ENCODE results near the gene GAMT. TPM values are rescaled to one million over a fixed set of nuclear protein-coding genes. Genes with fewer than 3 reads are reported as not detected.
"Not testable (repeated sequence)": the region's sequence is repeated elsewhere in the genome, so short reads cannot be mapped to it uniquely, and the experiment has no call there.

The GAMT gene
- total RNA-seq, 1 experiment from 2014 or later, result 37.7 TPM

DNA sequence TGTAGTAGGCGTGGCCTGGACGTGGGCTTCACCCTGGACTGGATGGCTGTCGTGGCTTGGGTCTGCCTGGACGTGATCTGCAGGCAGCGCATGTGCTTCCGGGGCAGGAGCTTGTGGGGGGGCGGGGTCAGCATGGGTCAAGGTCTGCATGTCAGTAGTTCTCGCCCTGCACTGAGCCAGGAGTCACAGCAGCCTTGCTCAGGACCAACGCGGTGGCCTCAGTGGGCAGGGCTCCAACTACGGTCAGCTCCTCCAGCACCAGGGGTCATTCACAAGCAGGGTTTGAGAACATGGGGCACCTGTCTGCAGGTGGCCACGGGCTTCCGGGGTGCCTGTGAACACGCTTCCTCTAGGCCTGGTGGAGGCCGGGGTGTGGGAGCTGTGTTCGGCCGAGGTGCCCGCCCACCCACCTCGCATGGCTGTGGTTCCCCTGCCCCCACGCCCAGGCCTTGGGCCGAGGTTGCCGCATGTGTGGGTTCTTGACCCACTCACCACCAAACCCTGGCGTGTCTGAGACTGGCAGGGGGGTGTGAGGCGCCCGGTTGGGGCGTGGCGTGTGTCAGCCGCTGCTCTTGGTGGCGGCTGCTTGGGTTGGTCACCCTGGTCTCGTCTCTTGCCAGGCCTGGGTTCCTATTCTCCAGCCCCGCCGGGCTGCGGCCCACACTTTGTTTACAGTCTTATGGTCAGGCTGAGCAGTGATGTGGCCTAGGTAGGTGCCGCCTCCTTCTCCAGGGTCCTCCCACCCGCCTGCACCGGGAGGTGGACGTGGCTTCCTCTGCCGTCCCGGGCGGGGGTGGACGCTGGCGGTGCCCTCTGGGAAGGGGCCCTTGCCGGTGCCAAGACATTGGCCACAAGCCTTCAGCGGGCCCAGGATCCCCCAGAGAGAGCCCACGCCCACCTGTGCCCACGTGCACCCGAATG is 32.0 kb upstream of the GAMT start:
- DNase-seq (ENCODE audit: low read depth), result no peak

- no peak for DNase-seq (ENCODE audit: low read depth)
These were observed 31.2 kb upstream of the GAMT start for GRCh38 chr19:1432507-1432887.

GRCh38 chr19:1431759-1432506 is 30.6 kb upstream of the GAMT start:
- no peak for DNase-seq (ENCODE audit: low read depth)

GRCh38 chr19:1430246-1430645 is 28.9 kb upstream of the GAMT start:
- no peak for DNase-seq (ENCODE audit: low read depth)

DNA sequence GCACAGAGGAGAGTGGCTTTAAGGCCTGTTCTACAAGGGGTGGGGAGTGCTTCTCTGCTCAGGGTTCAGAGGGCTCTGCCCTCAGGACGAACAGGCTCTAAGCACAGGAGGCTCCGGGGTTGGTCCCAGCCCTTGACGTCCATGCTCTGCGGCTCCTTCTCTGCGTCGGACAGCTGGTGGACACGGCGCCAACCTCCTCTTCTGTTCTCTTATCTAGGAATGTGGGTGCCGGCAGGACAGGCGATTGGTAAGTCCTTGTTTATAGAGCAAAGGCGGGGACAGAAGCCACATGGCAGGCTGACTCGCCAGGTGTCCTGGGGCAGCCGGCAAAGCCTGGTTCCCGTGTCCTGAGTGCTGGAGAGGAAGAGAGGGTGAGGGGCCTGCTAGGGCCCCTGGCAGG is 28.4 kb upstream of the GAMT start:
- no peak for DNase-seq (ENCODE audit: low read depth)

DNA sequence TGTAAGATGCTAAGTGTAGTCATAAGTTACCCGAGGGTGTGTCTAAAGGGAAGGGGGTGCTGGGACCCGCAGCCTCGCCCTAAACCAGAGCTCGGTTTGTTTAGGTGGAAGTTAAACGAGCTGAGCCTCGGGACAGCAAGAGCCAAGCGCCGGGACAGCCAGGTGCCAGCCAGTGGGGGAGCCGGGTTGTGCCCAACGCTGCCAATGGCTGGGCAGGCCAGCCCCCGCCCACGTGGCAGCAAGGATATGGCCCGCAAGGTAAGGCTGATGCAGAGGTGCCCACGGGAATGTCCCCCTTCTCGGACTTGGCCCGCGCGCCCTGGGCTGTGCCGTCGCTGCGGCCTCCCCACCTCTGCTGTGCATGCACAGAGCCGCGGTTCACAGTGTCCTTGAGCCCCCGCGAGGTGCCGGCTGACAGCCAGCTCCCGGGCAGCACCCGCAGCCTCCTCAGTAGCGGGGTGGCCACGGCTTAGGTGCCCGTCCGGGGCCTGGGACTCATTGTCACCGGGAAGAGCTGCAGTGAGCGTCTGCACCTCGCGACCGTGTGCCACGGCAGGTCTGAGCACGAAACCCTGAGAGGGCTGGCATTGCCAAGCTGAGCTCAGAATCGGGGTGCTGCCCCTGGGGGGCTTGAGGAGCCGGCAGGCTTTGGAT is 27.5 kb upstream of the GAMT start:
- DNase-seq (ENCODE audit: low read depth), result no peak

- no peak for DNase-seq (ENCODE audit: low read depth)
These were observed 26.0 kb upstream of the GAMT start for GRCh38 chr19:1427221-1427920.

DNA sequence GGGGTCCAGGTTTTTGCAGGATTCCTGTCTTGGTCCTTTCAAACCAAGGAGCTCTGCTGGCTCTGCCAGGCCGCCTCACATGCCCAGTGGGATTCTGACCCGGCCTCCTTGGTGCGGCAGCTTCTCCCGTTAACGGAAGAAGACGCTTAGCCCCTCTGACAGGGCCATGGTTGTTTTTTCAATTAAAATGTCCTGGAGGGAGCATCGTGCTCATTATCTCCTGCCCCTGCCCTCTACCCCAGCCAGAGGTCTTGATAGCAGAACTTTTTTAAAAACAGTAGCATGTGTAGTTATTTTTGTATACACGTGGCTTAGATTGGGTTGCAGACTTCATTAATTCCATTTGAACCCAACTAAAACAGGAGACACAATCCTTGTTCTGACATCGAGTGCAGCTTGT is 25.4 kb upstream of the GAMT start:
- DNase-seq (ENCODE audit: low read depth), result no peak

DNA sequence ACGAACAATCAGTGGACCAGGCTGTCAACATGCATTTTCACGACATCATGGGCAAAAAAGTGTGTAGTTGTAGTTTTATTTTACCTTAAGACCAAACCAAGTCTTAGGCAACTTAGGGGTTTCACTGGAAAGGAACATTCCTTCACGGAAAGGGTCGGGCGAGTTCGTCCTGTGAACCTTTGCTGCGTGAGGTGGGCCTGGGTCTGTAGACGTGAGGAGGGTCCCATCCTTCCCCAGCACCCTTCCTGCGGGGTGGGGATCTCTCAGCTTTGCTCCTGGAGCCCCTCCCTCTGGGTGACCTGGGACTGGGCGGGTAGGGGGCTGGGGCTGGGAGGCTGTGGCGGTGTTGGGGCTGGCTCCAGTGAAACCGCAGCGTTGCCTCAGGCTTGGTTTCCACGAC is 24.6 kb upstream of the GAMT start:
- no peak for DNase-seq (ENCODE audit: low read depth)

DNA sequence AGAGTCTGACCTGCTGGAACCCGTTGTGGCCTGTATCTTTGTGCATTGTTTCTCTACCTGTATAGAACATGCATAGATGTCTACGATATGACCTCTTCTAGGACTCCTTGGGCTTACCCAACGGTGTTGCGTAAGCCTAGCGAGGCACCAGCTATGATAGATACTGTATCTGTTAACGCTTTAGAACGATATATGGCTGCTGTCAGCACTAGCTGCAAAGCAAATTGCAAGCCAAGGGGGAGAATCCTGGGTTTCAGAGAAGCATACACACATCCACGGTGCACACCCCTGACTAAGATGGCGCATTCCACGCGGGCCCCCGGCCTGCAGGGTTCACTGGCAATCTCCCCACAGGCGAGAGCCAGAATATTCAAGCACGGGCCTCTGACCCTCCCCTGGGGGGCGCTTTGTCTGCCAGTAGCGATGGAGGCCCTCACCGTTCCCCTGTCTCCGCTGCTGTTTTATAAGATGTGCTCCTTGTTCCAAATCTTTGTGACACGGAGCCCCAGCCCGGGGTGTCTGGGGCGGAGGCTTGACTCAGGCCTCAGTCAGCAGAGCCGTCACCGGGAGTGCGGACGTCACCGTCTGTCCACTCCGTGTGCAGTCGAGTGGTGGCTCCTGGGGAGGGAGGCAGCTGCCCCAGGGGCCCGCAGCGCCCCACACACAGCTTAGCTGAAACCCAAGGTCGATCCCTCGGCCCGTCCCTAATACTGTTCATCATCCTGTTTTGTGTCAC is 23.9 kb upstream of the GAMT start:
- no peak for DNase-seq (ENCODE audit: low read depth)

- no peak for DNase-seq (ENCODE audit: low read depth)
These were observed 23.0 kb upstream of the GAMT start for GRCh38 chr19:1424192-1424955.

DNA sequence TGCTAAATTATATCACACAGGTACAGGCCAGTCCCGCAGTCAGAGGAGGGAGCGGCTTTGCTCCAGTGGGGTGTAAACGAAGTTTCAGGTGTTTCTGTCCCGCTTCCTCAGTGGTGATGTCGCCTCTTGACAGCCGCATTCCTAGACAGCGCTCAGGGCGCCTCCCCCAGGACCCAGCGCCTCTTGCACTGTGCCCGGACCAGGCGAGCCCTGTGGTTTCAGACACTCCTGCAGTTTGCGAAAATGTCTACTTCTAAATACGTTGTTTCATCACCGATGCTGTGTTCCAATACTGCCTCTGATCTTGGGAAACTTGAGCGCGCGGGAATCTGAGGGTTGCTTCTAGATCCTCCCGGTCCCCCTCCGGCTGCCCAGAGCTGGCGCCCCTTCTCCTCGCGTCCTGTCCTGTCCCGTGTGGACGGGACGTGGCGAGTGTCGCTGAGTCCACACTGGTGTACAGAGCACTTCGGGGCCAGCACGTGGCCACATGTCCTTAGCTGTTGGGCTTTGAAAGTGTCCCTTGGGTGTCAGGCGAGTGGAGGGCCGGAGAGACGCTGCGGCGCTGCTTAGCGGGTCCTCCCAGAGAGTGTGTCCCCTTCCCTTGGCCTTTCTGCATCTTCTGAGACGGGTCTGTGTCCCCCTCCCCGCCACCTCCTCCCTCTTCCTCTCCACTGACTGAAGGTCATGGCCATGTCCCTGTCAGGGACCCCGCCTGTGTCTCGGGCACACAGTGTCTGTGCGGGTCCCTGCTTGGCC is 22.3 kb upstream of the GAMT start:
- no peak for DNase-seq (ENCODE audit: low read depth)

- DNase-seq (ENCODE audit: low read depth), result no peak
These were observed 21.6 kb upstream of the GAMT start for GRCh38 chr19:1422943-1423342.

- DNase-seq (ENCODE audit: low read depth), result no peak
These were observed 21.0 kb upstream of the GAMT start for GRCh38 chr19:1422360-1422759.

GRCh38 chr19:1421958-1422305 is 20.6 kb upstream of the GAMT start:
- no peak for DNase-seq (ENCODE audit: low read depth)

- DNase-seq (ENCODE audit: low read depth), result no peak
These were observed 20.0 kb upstream of the GAMT start for GRCh38 chr19:1421218-1421957.

DNA sequence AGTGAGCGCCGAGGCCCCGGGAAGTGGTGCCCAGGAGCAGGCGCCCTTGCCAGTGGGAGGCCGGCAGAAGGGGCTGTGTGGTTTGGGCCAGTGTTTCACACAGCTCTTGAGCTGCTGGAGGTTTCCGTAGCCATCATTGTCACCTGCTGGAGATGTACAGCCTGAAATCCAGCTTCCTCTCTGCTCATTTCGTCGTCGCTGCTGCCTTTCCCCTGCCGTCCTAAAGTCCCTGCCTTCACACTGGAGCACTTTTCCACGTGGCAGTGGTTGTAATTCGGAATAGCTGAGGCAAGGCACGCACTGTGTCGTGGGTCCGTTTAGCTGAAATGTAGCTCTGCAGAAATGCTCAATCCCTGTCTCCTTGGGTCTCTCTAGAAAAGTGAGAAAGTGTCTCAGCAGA is 19.2 kb upstream of the GAMT start:
- no peak for DNase-seq (ENCODE audit: low read depth)

GRCh38 chr19:1420085-1420484 is 18.7 kb upstream of the GAMT start:
- not testable (repeated sequence) for DNase-seq (ENCODE audit: low read depth)

All from M059J (cell line).